LNCaP clone FGC (cell line): ENCODE data around the gene RSRC2.
A peak's percentile ranks its signal among the peaks of the same experiment; 100 is the strongest.

ENCODE experiments used
- DNase-seq: peaks from one replicate; pipeline ENCODE4 v3.0.0-alpha.2; 2011; ENCODE audit warnings: low read depth
- H3K4me3 ChIP-seq: 2 replicates; pipeline ENCODE4 v1.5.1; 2011; ENCODE audit warnings: mild to moderate bottlenecking, low read depth, low read length, control low read depth
- CTCF ChIP-seq: IDR thresholded peaks from 2 replicates; pipeline ENCODE4 v1.5.1; 2012; ENCODE audit warnings: mild to moderate bottlenecking; ENCODE audit not compliant: control insufficient read depth, insufficient read depth; ENCODE audit errors: extremely low read depth

The RSRC2 gene

GRCh38 chr12:122533856-122534255 lies 7.1 kb upstream of the RSRC2 start:
- TF ChIP-seq CTCF: no peak
- DNase-seq: no peak

GRCh38 chr12:122528992-122529391 lies 2.3 kb upstream of the RSRC2 start:
- DNase-seq: no peak
- H3K4me3 ChIP-seq: no peak overlapping the region
- TF ChIP-seq CTCF: no peak

More at GRCh38 chr12:122533856-122534255, 7.1 kb upstream of the RSRC2 start:
- no peak overlapping the region for H3K4me3 ChIP-seq

GRCh38 chr12:122528582-122528981 lies 1.8 kb upstream of the RSRC2 start:
- peak overlapping the region; percentile 95 for H3K4me3 ChIP-seq
- TF ChIP-seq CTCF: no peak
- no peak for DNase-seq

- no peak for DNase-seq
- TF ChIP-seq CTCF: no peak
- peak overlapping the region; percentile 95 for H3K4me3 ChIP-seq
Measured at GRCh38 chr12:122527478-122527944, 775 bp upstream of the RSRC2 start.

GRCh38 chr12:122523846-122524718 lies 2.7 kb downstream of the RSRC2 start:
- no peak for TF ChIP-seq CTCF
- peak; percentile 31 for DNase-seq
- H3K4me3 ChIP-seq: peak overlapping the region; percentile 95

- no peak for DNase-seq
- TF ChIP-seq CTCF: no peak
- H3K4me3 ChIP-seq: peak overlapping the region; percentile 95
Measured at GRCh38 chr12:122523280-122523679, 3.5 kb downstream of the RSRC2 start.

GRCh38 chr12:122520676-122521075 lies 6.1 kb downstream of the RSRC2 start:
- H3K4me3 ChIP-seq: no peak overlapping the region
- no peak for TF ChIP-seq CTCF
- DNase-seq: no peak
